Ishikawa (cell line): ENCODE results near the gene INO80E.

Experiments used
- CEBPB ChIP-seq: IDR thresholded peaks from 2 replicates; pipeline ENCODE4 v1.6.1; 2012
- CREB1 ChIP-seq: IDR thresholded peaks from 2 replicates; pipeline ENCODE4 v1.6.1; 2012; ENCODE audit warnings: low read depth
- EGR1 ChIP-seq: IDR thresholded peaks from 2 replicates; pipeline ENCODE4 v1.6.1; 2012
- EP300 ChIP-seq: IDR thresholded peaks from 2 replicates; pipeline ENCODE4 v1.6.1; 2012; ENCODE audit warnings: borderline replicate concordance
- FOXM1 ChIP-seq: IDR thresholded peaks from 2 replicates; pipeline ENCODE4 v1.6.1; 2012; ENCODE audit warnings: low read depth, borderline replicate concordance
- NFIC ChIP-seq: IDR thresholded peaks from 2 replicates; pipeline ENCODE4 v1.6.1; 2012
- RAD21 ChIP-seq: IDR thresholded peaks from 2 replicates; pipeline ENCODE4 v1.6.1; 2012; ENCODE audit warnings: low read depth
- TAF1 ChIP-seq: IDR thresholded peaks from 2 replicates; pipeline ENCODE4 v1.6.1; 2012; ENCODE audit warnings: low read depth, mild to moderate bottlenecking
- TCF12 ChIP-seq: IDR thresholded peaks from 2 replicates; pipeline ENCODE4 v1.6.1; 2012; ENCODE audit warnings: low read depth
- TEAD4 ChIP-seq: IDR thresholded peaks from 2 replicates; pipeline ENCODE4 v1.6.1; 2012
- YY1 ChIP-seq: IDR thresholded peaks from 2 replicates; pipeline ENCODE4 v1.6.1; 2012; ENCODE audit warnings: low read depth
- ZBTB7A ChIP-seq: IDR thresholded peaks from 2 replicates; pipeline ENCODE4 v1.6.1; 2012; ENCODE audit warnings: low read depth
- TF ChIP-seq, protein P1 (sequence below): IDR thresholded peaks from 2 replicates; pipeline ENCODE4 v1.6.1; 2012
- TF ChIP-seq, protein P2 (sequence below): IDR thresholded peaks from 2 replicates; pipeline ENCODE4 v1.6.1; 2012
- TF ChIP-seq, protein P3 (sequence below): IDR thresholded peaks from 2 replicates; pipeline ENCODE4 v1.6.1; 2012; ENCODE audit warnings: low read depth, mild to moderate bottlenecking

The INO80E gene, protein sequence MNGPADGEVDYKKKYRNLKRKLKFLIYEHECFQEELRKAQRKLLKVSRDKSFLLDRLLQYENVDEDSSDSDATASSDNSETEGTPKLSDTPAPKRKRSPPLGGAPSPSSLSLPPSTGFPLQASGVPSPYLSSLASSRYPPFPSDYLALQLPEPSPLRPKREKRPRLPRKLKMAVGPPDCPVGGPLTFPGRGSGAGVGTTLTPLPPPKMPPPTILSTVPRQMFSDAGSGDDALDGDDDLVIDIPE

DNA sequence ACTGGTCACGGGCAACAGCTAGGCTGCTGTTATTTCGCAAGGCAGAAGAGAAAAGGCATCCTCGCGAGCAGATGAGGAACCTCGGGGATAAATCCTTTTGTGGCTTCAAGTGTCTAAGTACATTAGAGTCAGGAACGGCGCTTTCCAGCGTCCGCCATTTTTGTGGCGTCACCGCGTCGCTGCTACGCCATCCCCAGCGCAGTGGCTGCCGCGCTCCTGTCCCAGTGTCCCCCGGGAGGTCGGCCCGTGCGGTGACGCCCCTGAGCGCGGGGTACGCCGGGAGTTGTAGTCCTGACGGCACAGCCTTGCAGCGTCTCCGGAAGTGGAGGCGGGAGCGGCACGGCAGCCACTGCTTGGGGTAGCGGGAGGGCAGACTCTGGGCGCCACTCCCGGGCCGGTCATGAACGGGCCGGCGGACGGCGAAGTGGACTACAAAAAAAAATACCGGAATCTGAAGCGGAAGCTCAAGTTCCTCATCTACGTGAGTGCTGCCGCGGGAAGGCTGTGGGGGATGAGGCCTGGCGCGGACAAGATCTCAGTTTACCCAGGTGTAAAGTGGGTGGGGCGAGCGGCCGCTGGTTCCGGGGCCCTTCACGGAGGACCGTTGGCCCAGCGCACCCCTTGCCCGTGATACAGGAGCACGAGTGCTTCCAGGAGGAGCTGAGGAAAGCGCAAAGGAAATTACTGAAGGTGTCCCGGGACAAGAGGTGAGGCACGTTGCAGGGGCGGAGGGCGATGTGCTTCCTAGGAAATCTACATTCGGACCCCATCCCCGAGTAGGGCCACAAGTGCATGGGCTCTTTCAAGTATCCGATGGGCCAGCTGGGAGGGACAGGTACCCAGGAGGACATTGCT, at the start of gene INO80E:
Gene INO80E (plus strand): TSS at position 331 of the 855 bp plus-strand sequence. CDS start 70 bp downstream, at position 401.
- TF ChIP-seq CREB1, result peak; percentile 91
- peak; percentile 95 for TF ChIP-seq YY1
- TF ChIP-seq FOXM1, result 0 out of 2 replicates have a peak, but pooled peaks have one; percentile 19
- TF ChIP-seq, protein P1, sequence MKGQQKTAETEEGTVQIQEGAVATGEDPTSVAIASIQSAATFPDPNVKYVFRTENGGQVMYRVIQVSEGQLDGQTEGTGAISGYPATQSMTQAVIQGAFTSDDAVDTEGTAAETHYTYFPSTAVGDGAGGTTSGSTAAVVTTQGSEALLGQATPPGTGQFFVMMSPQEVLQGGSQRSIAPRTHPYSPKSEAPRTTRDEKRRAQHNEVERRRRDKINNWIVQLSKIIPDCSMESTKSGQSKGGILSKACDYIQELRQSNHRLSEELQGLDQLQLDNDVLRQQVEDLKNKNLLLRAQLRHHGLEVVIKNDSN, result peak; percentile 8; the same call in 1 of the 2 replicates
- TF ChIP-seq TCF12, result peak; percentile 30; the same call in 1 of the 2 replicates
- peak; percentile 19; the same call in 1 of the 2 replicates for TF ChIP-seq CEBPB
- peak; percentile 94 for TF ChIP-seq TAF1
- TF ChIP-seq, protein P2, sequence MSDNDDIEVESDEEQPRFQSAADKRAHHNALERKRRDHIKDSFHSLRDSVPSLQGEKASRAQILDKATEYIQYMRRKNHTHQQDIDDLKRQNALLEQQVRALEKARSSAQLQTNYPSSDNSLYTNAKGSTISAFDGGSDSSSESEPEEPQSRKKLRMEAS, result no peak
- no peak; the same call in 1 of the 2 replicates for TF ChIP-seq NFIC
- peak; percentile 74 for TF ChIP-seq EGR1
- TF ChIP-seq EP300, result no peak; the same call in 1 of the 2 replicates
- TF ChIP-seq, protein P3, sequence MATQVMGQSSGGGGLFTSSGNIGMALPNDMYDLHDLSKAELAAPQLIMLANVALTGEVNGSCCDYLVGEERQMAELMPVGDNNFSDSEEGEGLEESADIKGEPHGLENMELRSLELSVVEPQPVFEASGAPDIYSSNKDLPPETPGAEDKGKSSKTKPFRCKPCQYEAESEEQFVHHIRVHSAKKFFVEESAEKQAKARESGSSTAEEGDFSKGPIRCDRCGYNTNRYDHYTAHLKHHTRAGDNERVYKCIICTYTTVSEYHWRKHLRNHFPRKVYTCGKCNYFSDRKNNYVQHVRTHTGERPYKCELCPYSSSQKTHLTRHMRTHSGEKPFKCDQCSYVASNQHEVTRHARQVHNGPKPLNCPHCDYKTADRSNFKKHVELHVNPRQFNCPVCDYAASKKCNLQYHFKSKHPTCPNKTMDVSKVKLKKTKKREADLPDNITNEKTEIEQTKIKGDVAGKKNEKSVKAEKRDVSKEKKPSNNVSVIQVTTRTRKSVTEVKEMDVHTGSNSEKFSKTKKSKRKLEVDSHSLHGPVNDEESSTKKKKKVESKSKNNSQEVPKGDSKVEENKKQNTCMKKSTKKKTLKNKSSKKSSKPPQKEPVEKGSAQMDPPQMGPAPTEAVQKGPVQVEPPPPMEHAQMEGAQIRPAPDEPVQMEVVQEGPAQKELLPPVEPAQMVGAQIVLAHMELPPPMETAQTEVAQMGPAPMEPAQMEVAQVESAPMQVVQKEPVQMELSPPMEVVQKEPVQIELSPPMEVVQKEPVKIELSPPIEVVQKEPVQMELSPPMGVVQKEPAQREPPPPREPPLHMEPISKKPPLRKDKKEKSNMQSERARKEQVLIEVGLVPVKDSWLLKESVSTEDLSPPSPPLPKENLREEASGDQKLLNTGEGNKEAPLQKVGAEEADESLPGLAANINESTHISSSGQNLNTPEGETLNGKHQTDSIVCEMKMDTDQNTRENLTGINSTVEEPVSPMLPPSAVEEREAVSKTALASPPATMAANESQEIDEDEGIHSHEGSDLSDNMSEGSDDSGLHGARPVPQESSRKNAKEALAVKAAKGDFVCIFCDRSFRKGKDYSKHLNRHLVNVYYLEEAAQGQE, result no peak; the same call in 1 of the 2 replicates

DNA sequence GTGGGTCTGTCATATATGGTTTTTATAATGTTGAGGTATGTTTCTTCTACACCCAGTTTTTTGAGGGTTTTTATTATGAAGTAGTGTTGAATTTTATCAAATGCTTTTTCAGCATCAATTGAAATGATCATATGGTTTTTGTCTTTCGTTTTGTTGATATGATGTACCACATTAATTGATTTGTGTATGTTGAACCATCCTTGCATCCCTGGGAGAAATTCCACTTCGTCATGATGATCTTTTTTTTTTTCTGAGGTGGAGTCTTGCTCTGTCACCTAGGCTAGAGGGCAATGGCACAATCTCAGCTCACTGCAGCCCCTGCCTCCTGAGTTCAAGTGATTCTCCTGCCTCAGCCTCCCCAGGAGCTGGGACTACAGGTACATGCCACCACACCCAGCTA, 48.1 kb upstream of the INO80E start:
- TF ChIP-seq TEAD4, result no peak
- TF ChIP-seq NFIC, result no peak
- TF ChIP-seq EP300, result no peak
- no peak for TF ChIP-seq RAD21
- TF ChIP-seq YY1, result no peak
- no peak for TF ChIP-seq TCF12
- TF ChIP-seq, protein P1, result no peak
- TF ChIP-seq CEBPB, result no peak
- TF ChIP-seq FOXM1, result no peak
- TF ChIP-seq, protein P3, result no peak

DNA sequence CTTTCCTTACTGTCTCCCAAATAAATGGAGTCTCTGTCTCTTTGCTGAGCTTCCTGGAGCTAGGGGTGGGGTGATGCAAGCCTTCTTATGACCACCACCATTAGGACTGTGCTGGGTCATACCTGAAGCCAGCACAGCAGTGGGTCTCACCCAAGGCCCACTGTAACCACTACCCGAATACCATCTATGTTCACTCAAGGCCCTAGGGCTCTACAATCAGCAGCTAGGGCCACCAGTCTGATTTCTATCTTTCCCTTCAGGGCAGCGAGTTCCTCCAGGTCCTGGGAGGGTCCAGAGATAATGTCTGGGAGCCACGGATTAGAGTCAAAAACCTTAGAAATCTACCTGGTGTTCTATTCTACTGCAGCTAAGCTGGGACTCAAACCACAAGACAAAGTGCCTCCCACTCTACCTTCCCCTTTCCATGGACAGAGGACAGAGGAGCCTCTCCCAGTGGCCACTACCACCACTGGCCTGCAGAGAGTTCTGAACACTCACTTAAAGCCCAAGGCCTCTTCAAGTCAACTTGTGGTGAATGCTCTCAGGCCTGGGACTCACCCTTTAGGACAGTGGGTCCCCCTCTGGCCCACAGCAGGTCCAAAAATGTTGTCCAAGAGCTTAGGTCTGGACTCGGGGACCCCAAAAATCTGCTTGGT, 45.1 kb upstream of the INO80E start:
- TF ChIP-seq EP300 (no peak), FOXM1 (no peak), EGR1 (no peak), CEBPB (no peak), YY1 (no peak), NFIC (no peak), CREB1 (no peak), RAD21 (no peak), TEAD4 (no peak), TCF12 (no peak)
- TF ChIP-seq, protein P2, result no peak
- TF ChIP-seq, protein P1, result no peak

DNA sequence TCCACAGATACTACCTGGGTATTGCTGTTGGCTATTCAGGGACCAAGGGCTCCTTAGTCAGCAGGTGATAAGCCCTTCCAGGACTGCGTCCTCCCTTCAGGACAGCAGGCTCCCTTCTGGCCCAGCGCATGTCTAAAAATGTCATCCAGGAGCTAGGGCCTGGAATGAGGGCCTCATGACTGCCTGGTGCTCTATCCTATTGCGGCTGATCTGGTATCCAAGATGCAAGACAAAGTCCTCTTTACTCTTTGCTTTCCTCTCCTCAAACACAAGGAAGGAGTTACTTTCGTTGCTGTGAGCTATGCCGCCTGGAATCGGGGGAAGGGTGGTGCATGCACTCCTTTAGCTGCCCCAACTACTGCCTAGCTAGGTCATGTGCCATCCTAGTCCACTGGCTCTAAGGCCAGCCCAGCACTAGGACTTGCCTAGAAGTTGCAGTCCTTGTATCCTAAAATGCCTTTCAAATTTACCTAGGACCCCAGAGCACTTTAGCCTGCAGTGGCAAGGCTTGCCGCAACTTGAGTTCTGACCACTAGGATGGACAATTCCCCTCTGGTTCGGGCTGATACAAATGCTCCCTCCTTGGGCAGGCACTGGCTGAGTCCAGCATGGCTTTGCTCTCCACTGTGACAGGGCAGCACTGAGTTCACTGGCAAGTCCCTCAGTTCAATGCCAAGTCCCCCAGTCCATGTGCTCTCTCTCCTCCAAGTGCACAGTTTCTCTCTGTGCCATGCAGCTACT, 44.2 kb upstream of the INO80E start:
- no peak for TF ChIP-seq YY1
- TF ChIP-seq ZBTB7A, result no peak
- no peak for TF ChIP-seq RAD21
- no peak for TF ChIP-seq EGR1
